GM21515 (cell line): ENCODE results near the gene VIPAS39.

Source experiments
- ATAC-seq: cut with Tn5 transposase; IDR thresholded peaks from one replicate; pipeline ENCODE4 v1.9.1; 2021; ENCODE audit not compliant: unreplicated experiment

VIPAS39 gene

DNA sequence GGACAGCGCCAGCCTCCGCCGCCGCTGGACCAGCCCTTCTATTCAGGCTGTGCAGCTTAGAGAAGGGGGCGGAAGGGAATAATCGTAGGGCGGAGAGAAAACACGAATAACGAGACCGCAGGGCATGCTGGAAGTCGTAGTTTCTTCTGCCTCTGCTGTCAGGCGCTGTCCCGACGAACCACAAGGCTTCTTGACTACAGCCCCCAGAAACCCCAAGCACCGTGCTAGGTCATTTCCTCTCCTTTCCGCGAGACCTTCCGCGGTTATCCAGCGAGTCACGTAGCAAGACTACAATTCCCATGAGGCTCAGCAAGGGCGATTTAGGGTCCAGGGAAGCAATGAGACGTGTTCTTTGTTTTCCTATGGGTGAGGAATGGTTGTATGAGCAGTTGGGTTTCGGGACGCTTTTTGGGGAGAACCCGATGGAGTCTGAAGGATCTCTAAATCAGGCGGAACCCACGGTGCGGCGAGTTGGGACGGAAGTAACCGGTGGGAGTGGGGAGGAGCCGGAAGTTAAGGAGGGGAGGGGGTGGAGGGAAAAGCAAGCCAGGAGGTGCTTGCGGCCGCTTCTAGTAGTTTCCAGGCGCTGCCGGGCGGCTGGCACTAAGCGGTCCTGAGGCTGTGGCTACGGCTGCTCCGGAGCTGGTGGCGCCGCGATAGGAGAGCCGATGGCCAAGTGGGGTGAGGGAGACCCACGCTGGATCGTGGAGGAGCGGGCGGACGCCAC is at the start of gene VIPAS39, which contains the start of gene AHSA1:
VIPAS39 (minus strand) TSS at position 80 of the 727 bp plus-strand sequence. CDS start 3,499 bp downstream, outside the sequence.
AHSA1 (plus strand) TSS at position 572 of the 727 bp plus-strand sequence; CDS start at position 669, 97 bp downstream.
- ATAC-seq, result peak; percentile 92

DNA sequence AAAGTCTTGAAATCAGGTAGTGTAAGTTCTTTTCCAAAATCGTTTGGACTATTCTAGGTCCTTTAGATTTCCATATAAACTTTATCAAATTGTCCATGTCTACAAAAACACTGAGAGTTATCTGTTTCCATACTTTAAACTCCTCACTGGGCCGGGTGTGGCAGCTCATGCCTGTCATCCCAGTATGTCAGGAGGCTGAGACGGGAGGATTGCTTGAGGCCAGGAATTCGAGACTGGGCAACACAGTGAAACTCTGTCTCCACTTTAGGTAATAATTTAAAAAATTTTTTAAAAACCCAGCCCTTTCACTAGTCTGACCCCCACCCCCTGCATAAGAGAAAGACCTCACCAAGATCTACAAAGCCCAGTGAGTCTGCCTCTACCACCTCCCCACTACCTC is 47.6 kb upstream of the VIPAS39 start:
- ATAC-seq, result no peak

DNA sequence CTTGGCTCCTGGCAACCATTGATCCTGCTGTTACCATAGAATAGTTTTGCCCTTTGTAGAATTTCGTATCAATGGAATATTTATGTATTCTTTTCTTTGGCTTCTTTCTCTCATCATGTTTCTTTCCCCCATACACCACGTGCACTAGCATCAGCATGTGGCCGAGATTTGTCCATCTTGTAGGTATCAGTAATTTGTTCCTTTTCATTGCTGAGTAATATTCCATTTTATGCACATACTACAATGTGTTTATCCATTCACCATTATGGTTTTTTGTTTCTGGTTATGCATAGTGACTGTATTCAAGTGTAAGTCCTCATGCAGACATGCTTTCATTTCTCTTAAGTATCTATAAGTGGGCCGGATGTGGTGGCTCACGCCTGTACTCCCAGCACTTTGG is 45.7 kb upstream of the VIPAS39 start:
- no peak for ATAC-seq

DNA sequence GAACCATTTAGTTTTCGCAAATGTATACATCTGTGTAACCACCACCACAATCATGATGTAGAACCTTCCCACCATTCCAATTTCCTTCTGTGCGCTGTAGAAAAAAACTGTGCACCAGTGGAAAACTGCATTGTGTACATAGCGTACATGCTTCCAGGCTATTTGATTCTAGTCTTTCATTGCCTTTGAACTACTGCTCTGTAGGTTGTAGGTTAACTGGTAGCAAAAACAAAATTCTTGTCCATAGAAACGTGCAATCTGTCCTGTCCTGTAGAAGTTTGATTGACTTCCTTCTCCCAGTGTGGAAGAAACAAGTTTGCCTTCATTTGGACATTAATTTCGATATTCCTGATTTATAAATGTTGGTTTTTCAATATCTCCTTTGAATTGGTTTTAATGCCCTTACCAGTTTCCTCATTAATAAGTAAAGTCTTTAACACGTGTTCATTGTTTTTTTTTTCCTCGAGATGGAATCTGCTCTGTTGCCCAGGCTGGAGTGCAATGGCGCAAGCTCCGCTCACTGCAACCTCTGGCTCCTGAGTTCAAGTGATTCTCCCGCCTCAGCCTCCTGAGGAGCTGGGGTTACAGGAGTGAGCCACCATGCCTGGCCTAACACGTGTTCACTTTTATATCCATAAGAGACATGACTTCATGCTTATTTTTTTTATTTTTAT is 44.8 kb upstream of the VIPAS39 start:
- no peak for ATAC-seq

DNA sequence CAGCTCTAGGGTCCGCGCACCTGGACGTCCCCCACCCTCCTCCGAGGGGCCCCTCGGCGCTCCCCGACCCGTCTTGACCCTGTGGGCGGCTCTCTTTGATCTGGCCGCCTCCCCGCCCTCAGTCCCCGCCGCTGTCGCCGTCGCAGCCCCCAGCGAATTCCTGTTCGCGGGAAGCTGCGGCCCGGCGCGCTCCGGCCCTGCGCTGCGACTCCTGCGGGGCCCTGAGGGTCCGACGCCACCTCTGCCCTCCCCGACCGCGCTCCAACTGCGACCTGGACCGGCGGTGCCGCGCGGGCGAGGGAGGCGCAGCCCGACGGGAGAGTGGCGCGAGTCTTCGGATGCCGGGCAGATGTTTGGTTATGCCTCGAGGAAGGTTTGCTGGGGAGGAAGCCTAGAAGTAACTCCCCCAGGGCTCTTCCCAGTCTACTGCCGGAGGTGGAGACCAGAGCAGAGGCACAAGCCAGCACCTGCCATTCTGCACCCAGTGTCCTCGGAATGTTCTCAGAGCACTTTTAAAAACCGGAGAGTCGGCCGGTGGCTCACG is 41.7 kb upstream of the VIPAS39 start:
- peak; percentile 30 for ATAC-seq

DNA sequence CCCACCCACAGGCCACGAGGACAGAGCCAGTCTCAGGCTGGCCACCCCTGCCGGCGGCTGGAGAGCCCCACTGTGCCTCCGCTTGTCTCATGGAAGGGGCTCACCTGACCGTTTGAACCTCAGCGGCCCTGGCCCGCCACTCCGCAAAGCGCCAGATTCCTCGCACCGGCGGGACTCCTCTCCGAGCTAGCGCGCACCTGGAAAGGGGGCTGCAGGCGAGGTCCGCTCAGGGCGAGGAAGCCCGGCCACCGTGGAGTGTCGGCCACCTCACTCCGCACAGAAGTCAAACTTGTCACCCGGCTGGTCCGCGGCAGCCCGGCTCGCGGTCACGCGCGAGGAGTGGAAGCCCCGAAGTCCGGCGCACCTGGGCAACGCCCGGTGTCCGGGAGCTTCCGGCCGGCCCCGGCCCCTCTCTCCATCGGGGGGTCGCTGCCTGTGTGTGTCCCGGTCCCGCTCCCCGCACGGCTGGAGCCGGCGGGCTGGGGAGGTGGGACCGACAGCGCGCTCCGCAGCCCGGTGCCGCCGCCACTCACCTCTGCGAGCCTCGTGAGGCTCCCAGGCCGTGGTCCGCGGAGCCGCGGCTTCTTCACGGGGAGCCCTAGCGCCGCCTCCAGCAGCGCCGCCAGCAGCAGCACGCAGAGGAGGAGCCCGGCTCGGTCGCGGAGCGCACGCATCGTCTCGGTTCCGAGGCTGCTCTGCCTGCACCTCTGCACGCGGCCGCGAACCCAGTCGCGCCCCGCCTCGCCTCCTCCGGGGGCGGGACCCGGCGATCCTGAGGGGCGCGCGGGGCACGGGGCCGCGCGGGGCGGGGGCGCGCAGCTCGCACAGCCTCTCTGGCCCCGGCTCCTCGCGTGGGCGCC is 40.9 kb upstream of the VIPAS39 start, which contains the start of gene ISM2:
ISM2 (minus strand) TSS at position 697 of the 860 bp plus-strand sequence; CDS start at position 674, 23 bp downstream.
- peak; percentile 66 for ATAC-seq

DNA sequence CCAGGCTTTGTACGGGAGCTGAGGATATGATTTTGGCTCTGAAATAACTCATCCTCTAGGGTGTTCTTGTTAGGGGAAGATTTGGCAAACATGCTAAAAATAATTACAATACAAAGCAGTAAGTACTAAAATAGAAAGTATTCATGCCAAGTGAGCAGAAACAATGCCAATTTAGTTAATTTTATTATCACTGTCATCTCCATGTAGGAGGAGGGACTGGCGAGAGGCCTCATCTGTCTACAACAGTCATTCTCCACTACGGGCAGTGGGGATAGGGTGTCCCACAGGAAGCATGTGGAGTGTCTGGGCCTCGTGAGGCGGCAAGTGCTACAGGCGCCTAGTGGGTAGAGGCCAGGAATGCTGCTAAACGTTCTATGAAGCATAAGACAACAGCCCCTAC is 37.9 kb upstream of the VIPAS39 start:
- ATAC-seq, result no peak

DNA sequence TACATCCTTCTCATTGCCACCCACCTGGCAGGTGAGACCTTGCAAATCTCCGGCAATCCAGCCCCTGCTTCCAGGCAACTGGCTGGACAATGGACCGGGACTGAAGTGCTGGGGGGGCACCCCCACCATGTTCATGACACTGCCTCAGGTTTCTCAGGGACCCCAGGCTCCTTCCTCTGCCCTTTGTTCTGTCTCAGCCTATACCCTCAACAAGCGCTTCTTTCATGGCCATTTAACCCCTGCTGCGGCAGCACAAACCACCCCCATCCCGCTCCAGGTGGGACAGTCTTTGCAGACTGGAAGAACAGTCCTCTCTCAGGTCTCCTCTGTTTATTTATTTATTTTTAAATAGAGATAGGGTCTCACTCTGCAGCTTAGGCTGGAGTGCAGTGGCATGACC is 33.7 kb upstream of the VIPAS39 start:
- ATAC-seq, result no peak

DNA sequence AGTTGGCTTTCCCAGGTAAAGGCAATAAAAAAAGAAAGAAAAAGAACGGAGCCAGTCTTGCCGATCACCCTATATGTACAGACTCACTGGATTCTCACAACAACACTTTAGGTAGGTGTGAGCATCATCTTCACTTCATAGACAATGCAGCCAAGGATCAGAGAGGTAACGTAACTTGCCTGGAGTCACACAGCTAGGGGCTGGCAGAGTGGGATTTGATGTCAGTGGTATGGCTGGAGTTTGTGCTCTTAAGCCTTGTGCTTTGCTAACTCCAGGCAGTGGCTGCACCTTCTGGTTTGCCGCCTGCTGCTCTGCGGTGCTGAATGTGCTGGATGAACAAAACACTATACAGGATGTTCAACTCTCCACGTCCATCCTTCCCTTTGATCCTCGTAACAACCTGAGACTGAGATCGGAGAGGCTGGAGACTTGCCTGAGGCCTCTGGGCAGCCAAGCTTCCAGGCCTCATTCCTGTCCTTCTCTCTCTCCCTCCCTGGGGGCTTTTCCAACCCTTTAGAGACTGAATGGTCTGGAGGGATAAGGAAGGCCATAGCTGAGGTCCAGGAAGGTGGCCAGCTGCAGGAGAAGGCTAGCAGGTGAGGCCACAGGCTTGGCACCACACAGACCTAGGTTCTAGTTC is 33.1 kb upstream of the VIPAS39 start:
- no peak for ATAC-seq

DNA sequence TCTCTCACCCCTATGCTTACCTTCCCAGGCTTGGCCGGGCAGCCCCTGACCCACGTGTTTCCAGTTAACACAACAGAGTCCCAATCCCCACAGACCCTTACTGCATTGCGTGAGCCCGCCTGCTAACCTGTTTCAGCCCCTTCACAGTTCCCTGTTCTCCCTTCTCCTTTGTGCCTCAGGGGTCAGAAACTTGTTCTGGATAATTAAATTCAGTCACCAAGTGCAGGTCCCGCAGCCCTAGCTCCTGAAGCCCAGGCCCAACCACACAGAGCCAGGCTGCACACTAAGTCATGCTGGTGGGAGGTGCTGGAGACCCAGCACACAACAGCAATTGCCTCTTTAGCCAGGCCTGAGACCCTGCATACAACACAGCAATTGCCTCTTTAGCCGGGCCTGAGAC is 31.6 kb upstream of the VIPAS39 start:
- ATAC-seq, result no peak

DNA sequence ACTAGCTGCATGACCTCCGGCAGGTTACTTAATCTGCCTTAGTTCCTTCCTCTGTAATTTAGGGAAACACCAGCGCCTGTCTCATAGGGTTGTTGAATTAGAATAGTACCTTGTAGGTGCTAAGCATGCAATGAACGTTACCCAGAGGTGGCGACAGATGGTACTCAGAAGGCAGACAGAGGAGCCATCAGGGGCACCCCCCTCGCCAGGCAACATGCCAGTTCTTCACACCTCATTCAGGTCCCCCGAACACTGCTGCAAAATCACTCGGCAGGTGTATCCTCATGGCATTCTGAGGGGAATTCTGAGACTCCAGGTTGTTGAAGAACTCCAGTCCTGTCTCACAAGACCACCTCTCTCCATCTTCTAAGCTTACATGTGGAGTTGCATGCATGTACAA is 31.2 kb upstream of the VIPAS39 start:
- no peak for ATAC-seq

DNA sequence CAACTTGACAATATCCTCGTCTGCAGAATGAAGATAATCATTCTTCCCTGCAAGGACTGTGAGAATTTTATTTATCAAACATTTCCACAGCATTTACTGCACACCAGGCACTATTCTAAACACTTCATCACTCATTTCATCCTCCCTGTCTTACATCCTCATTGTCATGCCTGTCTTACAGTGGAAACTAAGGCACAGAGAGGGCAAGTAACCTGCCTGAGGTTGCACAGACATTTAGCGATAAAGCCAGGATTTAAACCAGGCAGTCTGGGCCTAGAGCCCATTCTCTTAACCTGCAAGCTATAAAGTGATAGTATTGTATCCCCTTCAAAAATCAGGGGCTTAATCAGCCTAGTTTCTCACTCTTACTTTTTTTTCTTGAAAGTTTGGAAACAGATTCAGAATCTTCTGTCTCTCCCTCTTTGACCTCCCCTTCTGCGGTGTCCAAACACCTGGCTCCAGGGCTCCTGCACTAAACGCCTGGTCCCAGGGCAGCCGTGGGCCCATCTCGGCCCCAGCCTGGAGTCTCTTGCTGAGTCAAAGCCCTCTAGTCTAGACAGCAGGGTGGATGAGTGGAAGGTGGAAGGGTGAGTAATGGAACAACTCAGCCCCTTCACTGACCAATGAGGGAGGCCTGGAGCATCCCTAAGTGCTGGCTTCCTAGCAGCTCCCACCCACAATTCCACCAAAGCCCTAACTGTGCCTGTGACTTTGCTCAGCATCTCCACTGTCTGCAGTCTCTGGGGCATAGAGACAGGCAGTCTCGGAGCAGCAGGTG is 28.7 kb upstream of the VIPAS39 start:
- no peak for ATAC-seq

DNA sequence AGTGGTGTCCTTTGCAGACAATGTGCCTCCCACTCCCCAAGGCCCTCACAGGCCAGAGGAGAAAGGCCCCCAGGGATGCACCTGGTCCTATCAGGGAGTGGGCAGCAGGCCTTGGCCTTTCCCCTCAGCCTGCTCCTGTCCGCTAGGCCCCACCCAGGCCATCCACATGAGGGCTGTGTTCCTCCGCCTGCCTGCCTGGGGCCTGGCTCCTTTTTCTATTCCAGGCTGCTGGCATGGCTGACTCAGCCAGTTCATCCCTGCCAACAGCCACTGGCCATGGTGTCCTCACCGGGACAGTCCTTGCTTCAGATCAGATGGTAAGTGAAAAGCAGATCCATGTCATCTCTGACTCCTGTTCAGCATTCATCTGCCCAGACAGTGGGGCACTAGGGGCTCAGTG is 27.9 kb upstream of the VIPAS39 start:
- ATAC-seq, result no peak

DNA sequence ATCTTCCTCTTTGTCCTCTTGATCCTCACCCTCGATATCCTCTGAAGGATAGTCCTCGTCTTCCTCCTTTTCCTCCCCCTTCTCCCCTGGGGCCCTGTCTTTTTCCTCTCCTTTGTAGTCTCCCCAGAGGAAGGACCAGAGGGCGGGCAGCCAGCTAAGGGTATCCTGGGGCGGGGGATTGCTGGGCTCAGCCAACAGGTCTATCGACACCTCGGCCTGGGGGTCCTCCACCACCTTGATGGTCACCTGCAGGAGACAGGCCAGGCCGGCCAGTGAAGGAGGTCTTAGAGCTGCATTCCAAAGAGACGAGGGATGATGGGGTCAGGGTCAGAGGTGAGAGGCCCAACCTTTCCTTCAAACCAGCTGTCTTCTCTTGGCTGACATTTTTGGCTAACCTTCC is 25.0 kb upstream of the VIPAS39 start:
- no peak for ATAC-seq

DNA sequence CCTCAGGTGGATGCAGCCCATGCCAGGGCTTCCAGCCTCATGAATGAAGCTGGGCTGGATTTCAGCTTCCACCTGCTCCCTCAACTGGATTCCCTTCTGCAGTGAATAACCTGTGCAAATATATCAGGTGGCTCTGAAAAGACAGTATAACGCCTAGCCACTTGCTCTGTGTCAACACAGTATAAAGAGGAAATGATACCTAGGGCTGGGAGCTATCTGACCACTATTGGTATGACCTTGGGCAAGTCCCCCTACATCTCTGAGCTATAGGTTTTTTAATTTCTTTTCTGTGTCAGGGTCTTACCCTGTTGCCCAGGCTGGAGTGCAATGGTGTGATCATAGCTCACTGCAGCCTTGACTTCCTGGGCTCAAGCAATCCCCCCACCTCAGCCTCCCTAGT is 21.4 kb upstream of the VIPAS39 start:
- ATAC-seq, result peak; percentile 94

DNA sequence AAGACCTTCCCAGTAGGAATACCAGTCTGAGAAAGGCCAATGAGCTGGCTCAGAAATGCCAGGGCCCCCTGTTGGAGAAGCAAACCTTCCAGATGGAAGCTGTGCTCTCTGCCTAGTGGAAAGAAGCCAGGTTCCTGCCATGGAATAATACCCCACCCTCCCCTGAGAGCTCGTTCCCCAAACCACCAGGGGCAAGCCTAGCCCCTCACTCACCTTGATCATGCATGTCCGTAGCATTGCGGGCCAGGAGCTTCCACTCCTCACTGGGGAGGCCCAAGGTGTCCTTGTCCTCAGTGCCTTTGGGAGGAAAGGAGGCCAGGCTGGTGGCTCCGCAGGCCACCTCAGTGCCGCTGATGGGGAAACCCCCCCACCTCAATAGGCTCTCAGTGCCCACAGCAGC is 20.6 kb upstream of the VIPAS39 start:
- ATAC-seq, result no peak

DNA sequence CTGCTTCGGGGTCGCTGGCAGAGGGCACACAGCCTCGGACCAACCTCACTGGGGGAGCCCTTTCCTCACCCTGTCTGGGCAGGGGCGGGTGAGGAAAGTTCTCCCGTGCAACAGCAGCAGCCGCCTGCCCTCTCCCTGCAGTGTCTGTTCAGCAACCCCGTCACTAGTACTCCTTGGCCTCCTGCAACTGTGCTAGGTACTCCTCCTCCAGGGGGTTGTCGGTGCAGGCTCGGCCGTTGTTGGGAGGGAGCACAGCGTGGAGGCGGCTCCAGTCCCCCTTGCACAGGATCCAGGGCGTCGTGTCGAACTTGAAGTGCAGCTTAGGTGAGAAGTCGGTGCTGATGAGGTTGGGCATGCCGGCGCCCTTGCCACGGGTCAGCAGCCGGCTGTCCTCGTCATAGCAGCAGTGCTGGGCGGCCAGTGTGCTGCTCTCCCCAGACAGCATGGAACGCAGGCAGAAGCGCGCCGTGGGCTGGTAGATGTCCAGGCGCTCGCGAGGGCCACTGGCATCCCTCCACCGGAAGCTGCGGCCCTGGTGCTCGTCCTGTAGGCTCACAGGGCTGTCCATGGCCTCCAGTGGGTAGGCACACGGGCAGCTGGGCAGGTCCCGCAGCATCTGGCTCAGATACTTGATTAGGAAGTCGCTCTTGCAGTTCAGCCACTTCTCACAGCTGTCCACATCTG is 18.2 kb upstream of the VIPAS39 start:
- ATAC-seq, result no peak

DNA sequence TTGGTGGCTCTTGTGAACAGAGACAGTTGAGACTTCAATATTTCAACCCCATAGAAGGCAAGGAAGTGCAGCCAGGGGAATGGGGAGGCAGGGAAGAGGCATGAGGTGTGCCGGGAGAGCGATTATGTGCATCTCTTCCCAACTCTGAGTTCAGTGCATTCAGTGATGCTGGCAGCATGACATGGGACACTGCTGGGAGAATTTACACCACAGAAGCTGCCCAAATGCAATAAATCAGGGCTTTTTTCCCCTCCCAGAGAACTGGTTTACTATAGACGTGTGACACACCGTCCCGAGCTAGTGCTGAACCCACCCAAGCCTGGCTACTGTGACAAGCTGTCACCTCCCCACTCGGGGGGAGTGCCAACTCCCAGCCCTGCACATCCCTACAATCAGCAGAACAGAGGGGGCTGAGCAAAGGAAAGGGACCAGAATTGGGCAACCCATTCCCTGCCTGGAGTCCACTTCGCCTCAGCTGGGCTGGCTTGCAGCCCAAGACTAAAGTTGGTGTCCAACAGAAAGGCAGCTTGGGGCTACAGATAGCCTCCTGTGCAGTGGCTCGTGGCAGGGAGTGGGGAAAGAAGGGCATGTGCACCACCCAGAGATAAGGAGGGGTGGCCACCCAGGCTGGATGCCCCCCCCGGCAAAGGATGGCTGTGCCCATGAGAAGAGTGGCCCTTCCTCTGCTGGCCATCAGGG is 17.2 kb upstream of the VIPAS39 start:
- ATAC-seq, result no peak

DNA sequence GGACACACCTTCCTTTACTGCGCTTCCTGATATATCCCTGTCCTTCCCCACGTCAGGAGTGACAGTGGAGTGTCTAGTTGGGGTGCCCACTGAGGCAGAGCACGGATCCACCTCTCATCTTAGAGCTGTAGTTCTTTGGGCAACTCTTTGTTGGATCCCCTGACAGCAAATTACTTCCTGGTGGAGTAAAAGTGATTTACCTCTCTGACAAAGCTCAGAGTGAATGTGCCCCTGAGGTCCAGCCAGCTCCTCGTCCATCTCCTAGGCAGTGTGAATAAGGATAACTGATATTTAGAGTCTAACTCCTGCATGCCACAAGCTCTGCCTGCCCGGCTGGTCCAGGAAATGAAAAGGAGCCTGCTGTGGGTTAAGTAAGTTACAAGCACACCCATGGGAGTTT is 16.5 kb upstream of the VIPAS39 start:
- ATAC-seq, result no peak
